EL (cell line): ENCODE results near the gene PISD.
"Not testable (repeated sequence)": the region's sequence is repeated elsewhere in the genome, so short reads cannot be mapped to it uniquely, and the experiment has no call there.

Source experiments
- DNase-seq: peaks from one replicate; pipeline ENCODE4 v3.0.0-alpha.2; 2016

The PISD gene

DNA sequence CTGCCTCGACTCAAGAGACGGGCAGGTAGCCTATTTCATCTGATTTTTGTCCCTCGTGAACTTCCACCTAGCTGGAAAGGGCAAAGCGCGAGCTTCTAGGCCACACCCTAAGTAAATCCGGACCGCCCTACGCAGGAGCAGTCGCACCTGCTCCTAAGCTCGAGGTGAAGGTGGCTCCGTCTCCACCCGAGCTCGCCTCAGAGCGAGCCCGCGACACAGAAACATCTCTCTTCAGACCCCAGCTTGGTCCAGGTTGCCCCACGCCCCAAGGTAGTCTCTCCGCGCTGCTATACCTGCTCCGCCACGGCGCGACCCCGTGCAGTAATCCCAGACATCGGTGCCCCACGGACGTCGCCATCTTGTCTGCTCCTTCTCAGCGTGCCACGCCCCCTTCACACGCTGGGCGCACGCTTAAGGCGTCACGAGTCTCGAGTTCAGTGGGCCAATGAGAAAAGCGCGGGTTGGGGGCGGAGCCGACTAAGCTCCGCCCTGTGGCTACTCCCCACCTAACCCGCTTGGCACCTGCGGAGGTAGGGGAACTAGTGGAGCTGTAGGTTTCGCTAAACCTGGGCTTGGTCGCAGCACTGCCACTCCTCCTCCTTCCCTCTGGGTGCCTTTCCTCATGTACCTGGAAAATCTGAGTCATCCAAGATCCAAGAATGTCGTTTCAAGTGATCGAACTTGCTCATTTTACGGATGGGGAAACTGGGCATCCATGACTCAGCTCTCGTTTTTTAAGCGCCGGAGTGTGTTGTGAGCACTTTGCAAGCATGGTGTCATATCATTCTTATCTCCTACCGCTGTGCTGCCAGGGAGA lies at the start of gene PISD:
Gene PISD (minus strand): TSS at position 365 of the 817 bp plus-strand sequence. CDS start 7 bp downstream, at position 358.
- peak; percentile 94 for DNase-seq

DNA sequence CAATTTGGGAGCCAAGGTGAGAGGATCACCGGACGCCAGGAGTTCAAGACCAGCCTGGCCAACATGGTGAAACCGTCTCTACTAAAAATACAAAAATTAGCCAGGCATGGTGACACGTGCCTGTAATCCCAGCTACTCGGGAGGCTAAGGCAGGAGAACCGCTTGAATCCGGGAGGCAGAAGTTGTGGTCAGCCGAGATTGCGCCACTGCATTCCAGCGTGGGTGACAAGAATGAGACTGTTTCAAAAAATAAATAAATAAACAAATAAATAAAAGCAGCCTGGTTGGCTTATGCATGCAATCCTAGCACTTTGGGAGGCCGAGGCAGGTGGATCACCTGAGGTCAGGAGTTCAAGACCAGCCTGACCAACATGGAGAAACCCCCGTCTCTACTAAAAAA lies 49.2 kb upstream of the PISD start:
- peak; percentile 12 for DNase-seq

DNA sequence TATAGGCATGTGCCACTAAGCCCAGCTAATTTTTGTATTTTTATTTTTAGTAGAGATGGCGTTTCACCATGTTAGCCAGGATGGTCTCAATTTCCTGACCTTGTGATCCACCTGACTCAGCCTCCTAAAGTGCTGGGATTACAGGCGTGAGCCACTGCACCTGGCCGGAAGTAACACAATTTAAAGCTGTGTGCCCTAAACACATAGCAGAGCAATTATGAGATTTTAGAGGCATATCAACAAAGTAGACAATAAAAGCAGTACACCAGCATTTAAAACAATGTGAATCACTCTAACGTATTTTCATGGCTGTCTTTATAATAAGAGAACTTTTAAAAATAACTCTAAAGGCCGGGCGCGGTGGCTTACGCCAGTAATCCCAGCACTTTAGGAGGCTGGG lies 45.5 kb upstream of the PISD start:
- no peak for DNase-seq

DNA sequence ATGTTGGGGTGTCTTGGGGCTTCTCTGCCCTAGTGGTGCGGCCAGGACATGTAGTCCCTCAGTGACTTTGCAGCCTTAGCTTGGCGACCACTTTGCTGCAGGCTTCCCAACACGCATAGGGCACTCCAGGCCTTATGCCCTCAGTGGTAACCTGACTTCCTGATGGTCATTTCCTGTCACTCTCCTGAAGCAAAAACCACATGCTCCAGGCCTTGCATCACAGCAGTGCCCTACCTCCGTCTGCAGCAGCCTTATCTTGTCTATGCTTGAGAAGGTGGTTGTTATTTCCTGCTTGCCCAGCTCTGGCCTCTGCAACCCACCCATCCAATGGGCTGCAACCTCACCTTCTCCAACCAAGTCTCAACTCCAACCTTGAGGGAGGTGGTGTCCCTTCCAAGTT lies 33.4 kb upstream of the PISD start:
- no peak for DNase-seq

DNA sequence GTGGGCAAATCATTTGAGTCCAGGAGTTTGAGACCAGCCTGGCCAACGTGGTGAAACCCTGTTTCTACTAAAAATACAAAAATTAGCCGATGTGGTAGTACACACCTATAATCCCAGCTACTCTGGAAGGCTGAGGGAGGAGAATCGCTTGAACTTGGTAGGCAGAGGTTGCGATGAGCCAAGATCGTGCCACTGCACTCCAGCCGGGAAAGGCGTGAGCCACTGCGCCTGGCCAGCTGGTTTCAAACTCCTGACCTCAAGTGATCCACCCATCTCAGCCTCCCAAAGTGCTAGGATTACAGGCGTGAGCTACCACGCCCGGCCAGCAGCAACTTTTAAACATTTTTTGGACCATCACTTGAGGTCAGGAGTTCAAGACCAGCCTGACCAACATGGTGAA lies 32.0 kb upstream of the PISD start:
- not testable (repeated sequence) for DNase-seq

DNA sequence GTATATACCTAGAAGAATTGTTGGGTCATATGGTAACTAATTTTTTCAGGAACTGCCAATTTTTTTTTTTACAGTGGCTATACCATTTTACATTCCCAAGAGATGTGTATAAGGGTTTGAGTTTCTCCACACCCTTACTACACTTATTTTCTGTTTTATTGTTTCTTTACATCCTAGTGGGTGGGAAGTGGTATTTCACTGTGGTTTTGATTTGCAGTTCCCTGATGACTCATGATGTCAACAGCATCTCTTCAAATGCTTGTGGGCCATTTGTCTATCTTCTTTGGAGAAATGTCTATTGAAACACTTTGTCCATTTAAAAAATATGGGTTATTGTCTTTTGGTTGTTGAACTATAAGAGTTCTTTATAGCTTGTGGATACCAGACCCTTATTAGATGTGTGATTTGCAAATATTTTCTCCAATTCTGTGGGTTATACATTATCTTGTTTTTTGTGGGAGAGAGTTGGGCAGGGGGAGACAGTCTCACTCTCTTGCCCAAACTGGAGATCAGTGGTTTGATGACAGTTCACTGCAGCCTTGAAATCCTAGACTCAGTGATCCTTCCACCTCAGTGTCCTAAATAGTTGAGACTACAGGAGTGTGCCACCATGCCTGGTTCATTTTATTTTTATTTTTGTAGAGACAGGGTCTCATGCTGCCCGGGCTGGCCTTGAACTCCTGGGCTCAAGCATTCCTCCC lies 30.3 kb upstream of the PISD start:
- peak; percentile 64 for DNase-seq

DNA sequence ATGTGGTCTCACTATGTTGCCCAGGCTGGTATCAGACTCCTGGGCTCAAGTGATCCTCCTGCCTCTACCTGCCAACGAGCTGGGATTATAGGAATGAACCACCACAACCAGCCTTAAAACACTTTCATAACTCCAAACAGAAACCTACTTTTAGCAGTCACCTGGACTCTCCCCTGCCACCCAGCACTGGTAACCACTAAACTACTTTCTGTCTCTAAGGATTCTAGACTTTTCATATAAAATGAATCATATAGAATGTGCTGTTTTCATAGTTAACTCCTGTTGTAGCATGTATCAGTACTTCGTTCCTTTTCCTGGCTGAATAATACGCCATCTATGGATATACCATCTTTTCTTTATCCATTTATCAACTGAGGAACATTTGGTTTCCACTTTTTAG lies 29.4 kb upstream of the PISD start:
- DNase-seq, result no peak

DNA sequence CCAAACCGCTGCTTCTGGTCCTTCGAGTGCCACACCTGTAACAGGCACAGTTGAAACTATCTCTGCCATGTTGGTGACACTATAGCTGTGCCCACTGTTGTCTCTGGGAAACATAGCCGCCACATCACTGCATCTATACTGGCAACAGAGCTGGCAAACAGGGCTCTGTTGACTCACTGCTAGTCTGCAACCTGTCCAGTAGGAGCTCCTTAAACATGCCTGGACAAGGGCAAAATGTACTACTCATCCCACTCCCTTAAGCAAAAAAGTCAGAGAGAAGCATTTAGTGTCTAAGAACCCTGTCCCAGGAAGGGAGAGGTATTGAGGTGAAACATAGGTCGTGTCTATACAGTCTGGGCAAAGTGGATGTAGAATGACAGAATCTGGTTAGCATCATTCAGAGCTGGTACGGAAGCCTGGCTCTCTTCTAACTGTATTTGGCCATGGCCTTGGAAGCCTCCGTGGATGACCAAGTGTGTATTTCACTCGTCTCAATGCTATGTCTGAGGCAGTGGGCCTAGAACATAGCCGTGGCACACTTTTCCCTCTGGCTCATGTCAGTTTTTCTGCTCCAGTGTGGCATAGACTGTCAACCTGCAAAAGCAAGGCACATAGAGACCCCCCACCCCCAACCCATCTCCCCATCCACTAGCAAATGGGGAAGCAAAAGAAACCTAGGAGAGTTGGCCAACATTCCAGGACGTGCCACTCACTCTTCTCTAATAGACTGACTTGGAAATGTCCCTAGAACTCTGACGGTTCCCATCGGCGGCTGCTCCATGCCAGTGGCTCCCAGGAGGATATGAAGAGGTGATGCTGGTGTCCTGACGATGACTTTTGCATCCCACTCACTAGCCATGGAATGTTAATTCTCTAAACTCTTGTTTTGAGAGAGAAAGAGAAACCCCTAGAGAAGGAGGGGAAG lies 21.4 kb upstream of the PISD start:
- DNase-seq, result no peak

DNA sequence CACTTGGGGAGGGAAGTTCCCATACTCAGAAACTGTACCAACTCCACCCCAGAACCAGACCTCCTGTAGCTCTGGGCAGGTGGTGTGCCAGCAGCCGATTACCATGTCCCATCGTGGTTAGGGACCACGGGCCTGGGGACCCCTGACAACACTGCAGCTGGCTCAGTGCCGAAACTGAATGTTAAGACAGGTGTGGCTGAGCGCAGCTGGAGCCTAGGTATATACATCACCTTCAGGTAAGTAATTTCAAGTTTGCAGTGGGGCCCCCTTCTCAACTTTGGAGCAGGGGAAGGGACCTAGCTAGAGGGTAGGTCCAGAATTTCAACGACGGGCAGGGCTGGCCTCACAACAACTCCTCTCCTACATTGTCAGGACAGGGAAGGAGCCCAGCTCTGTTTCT lies 20.7 kb upstream of the PISD start:
- DNase-seq, result no peak

DNA sequence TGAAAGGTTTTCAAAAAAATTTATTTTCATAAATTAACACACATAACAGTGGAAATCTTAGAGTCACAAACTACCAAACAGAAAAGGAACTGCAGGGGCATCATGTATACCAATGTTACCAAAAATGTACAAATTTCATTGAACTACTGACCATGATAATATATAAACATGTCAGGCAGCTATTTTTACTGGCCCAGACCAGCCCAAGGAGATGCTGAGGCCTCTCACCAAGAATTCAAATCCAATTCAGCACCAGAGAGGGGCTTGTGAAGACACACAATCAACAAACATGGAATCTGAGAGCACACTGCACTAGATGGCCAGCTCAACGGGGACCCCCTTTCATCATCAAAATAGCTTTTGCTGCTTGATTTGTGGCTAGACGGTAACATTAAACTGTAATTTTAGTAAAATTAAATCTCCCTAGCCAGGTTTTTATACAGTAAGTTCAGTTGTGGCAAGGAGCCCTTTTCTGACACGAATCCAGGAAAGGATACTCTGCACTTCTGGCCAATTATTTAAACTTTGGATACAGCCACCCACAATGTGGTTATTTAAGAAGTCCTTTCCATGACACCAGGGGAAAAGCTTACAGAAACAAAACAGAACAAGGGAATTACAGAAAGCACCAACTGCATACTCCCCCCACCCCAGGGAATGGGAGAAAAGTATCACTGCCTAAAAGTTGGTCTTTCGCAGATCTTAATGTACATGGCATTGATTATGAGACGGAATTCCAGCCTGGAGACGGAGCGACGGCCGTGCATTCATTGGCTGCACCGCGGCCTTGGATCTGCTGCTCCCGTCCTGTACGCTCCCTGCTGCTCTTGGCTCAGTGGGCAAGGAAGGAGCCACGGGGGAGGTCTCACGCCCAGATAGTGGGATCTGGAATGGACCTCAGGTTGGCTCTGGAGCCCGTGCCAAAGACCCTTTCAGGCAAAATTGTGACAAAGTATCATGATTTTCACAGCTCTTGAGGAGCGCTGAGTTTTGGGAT lies 19.6 kb upstream of the PISD start:
- peak; percentile 14 for DNase-seq

DNA sequence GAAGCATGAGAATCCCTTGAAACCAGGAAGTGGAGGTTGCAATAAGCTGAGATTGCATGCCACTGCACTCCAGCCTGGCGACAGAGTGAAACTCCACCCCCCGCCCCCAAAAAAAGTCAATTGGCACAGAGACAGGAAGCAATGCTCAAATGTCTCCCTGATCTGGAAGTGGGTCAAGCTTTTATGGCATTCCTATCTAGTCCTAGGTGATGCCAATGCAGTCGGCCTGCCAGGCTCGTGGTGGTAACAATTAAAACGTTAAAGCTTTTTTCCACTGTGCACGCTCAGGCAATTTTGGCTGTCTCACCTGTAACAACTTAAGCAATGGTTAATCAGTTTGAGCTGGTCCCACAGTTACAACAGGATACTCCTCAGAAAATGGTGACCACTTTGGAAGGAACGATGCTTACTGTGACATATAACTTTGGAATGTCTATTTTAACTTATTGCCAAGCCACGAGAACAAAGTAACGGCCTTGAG lies 18.9 kb upstream of the PISD start:
- peak; percentile 76 for DNase-seq

DNA sequence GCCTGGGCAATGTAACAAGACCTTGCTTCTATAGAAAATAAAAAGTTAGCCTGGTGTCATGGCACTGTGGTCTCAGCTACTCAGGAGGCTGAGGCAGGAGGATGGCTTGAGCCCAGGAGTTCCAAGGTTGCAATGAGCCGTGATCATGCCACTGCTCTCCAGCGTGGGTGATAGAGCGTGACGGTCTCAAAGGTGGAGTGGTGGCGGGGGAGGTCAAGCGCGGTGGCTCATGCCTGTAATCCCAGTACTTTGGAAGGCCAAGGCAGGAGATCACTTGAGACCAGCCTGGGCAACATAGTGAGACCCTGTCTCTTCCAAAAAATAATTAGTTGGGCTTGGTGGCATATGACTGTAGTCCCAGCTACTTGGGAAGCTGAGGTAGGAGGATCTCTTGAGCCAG lies 16.7 kb upstream of the PISD start:
- DNase-seq, result no peak

DNA sequence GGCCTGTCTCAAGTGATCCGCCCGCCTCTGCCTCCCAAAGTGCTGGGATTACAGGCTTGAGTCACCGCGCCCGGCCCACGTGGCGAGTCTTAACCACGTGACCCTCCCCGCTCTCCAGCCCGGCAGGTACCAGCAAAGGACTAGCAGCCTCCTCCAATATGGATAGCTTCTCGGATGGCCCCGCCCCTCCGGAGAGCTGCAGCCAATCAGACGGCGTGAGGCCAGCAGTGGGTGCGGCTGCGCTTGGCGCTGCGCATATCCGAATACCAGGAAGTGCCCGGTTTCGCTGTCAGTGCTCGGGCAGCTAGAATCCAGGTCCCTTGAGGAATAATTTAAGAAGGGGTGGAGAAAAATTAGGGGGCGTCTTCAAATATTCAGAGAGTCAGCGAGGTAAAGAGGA lies 14.7 kb upstream of the PISD start:
- peak; percentile 94 for DNase-seq

DNA sequence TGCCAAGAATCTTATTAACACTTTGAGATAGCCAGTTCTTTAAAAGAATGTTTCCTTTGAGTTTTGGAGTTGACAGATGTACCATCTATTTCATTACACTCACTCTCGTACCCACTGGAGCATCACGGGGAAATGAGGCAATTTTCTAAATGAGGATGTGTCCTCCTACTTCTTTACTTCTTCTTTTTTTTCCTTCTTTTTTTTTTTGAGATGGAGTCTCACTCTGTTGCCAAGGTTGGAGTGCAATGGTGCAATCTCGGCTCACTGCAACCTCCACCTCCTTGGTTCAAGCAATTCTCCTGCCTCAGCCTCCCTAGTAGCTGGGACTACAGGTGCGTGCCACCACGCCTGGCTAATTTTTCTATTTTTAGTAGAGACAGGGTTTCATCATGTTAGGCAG lies 12.2 kb upstream of the PISD start:
- DNase-seq, result not testable (repeated sequence)

DNA sequence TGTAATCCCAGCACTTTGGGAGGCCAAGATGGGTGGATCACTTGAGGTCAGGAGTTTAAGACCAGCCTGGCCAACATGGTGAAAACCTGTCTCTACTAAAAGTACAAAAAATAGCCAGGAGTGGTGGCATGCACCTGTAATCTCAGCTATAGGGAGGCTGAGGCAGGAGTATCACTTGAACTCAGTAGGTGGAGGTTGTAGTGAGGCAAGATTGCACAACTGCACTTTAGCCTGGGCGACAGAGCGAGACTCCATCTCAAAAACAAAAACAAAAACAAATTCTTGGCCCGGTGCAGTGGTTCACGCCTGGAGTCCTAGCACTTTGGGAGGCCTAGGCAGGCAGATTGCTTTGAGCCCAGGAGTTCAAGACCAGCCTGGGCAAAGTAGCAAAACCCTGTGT lies 6.8 kb upstream of the PISD start:
- not testable (repeated sequence) for DNase-seq

DNA sequence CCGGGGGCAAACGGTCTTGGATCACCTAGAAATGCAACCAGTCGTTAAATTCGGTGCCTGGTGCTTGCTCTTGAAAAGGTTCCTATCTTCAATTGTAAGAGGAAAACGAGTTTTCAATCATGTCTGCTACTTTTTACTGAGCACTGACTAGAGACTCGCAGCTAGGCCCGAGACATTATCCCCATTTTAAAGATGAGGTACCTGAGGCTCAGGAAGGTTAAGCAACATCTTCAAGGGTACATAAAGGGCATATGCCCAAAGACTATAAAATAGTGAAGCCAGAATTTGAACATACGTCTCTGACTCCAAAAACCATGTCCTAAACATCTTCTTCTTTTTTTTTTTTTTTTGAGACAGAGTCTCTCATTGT lies 638 bp upstream of the PISD start:
- DNase-seq, result no peak

DNA sequence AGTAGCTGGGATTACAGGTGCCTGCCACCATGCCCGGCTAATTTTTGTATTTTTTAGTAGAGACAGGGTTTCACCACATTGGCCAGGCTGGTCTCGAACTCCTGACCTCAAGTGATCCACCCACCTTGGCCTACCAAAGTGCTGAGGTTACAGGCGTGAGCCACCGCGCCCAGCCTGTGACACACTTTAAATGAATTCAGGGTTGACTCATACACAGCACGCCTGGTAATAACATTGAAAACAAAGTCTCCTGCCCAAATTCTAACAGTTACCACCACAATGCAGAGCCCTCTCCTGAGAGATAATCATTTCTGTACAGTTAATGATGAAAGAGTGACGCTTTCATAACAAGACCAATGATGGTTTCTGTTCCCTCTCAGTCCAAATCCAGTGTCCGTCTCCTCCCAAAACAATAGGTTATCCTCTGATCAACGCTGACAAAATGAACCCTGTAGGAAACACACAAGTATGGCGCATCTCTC lies 1.1 kb downstream of the PISD start:
- peak; percentile 88 for DNase-seq

DNA sequence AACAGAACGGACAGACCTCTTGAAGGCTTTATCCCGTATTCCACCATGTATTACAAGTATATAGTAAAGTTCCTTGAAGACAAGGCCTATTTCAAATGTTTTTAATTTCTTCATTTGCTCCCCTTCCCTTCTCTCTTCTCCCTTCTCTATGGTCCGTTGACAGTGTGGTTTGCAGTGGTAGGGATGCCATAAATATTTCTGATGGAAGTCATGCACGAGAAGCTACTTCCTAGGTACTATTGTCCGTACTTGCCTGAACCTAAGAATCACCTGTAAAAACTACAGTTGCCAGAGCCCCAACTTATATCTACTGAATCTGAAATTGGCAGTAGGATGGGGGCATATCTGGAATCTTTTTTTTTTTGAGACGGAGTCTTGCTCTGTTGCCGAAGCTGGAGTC lies 2.8 kb downstream of the PISD start:
- DNase-seq, result peak; percentile 53

DNA sequence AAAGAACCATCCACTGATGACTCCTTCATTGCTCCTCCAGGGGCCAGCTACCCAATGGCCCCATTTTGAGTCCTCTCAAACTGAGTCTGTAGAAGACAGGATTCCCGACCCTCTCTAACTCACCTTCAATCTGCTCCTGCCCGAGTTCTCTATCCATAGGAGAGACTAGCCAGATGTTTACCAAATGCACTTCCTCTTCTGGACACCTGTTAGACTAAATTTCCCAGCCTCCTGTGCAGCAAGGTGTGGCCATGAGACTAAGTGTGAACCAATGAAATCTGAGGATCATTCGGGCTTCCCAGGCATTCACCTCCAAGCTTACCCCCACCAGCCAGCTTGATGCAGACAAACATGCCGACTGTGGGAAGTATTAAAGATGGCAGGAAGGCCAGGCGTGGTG lies 7.6 kb downstream of the PISD start:
- DNase-seq, result no peak

DNA sequence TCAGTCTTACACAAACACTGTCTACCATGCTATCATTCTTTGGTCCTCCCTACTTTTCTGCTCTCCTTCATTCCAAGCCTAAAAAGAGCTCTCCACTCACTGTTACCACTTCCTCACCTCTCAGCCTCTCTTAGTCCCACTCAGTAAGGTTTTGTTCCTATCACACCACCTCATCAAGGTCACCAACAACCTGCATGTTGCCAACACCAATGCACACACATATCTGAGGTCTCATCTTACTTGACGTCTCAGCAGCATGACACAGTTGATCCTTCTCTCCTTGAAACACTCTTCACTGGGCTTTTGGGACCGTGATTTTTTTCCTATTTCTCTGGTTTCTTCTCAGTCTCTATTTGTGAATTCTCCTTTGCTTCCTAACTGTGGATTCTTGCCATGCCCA lies 8.1 kb downstream of the PISD start:
- no peak for DNase-seq

DNA sequence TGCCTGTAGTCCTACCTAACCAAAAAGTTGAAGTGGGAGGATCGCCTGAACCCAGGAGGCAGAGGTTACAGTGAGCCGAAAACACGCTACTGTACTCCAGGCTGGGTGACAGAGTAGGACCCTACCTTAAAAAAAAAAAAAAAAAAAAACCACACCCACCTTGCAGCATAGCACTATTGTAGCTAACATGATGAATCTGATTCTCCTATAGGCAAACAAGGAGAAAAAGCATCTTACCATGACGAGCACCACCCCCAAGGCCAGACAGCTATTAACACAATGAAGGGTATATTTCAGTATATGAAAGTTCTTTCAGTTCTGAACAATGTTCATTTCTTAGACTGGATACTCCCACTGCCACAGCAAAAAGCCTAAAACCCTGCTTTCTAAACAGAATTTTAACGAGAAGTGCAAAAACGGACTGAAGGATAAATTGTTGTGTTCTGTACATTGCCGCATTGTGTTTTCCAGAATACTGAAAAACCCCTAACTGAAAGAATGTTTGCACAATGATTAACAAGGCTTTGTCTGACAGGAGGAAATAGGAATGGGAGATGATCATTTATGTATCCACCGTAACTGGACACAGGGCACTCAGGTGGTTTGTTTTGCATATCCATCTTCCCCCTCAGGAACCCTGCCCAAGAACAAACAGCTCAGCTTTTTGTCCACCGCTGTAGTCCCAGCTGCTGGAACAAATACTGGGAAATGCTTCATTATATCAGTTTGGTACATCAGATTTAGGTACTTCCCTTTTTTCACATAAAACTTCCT lies 8.9 kb downstream of the PISD start:
- DNase-seq, result no peak
